Measurements from ENCODE around the gene FHAD1.
A peak's percentile ranks its signal among the peaks of the same experiment; 100 is the strongest.

The FHAD1 gene

DNA sequence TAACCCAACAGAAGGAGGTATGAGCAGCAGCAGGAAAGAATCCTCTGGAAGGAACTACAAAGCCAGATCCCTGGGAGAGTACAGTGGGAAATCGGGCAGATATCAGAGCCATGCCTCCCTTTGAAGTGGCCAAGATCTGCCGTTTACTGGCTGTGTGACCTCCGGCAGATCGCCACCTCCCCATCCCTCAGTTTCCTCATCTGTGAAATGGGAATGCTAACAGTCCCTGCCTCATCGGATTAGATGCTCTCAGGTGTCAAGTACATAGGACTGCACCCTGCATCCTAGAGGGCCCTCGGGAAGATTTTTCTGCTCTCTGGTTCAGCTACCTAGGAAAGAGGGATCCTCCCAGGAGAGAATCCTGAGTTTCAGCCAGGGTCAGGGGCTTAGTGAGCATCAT is 102.1 kb downstream of the FHAD1 start:
- Mint-ChIP-seq H3K4me1 (peaks cover 62% of the 10 kb centered on the region), H3K9me3 (no peaks in the 10 kb centered on the region), H3K4me3 (no peak overlapping the region), H3K27ac (no peak overlapping the region), H3K36me3 (ENCODE audit: low read depth) (no peaks in the 10 kb centered on the region), H3K27me3 (peaks cover 32% of the 10 kb centered on the region)
- no peak for DNase-seq
- ATAC-seq, result no peak

DNA sequence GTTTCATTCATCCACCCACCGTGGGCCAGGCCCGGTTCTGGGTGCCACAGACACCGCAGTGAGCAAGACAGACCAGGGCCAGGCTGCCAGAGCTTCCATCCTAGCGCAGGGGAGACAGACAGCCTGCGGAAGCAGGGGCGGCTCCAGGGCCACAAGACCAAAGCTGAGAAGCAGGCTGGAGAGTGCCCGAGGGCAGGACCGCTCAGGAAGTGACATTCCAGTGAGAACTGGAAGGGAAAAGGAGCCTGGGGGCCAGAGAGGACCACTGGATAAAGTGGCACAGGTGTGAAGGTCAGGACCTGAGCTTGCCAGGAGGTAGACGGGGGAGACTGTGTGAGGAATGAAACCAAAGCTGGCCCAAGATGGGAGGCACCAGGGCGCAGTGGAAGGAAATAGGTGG is 103.1 kb downstream of the FHAD1 start:
- Mint-ChIP-seq H3K4me3 (no peak overlapping the region), H3K4me1 (peaks cover 66% of the 10 kb centered on the region), H3K36me3 (ENCODE audit: low read depth) (no peaks in the 10 kb centered on the region), H3K27me3 (peaks cover 27% of the 10 kb centered on the region), H3K9me3 (no peaks in the 10 kb centered on the region), H3K27ac (no peak overlapping the region)
- ATAC-seq, result no peak
- DNase-seq, result no peak

DNA sequence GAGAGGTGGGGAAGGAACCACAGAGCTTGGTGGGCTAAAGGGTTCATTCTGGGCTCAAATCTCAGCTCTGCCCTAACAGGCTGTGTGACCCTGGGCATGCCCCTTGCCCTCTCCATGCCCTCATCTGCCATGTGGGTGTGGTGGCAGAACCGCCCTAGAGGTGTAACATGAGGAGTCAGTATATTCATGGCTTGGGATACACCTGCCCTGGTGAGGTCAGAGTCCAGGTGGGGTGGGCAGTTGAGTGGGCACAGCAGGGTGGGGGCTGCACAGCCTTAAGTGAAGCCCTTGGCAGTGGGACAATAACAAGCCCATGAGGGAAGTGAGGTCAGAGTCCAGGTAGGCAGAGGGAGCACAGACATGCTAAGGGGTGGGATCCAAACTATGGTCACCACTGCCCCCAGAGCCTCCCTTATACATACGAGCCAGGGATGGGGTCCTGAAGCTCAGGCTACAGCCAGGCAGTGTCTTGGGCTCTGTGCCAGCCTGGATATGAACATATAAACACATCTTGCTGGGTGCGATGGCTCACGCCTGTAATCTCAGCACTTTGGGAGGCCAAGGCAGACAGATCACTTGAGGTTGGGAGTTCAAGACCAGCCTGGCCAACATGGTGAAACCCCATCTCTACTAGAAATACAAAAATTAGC is 103.7 kb downstream of the FHAD1 start:
- H3K36me3 Mint-ChIP-seq (ENCODE audit: low read depth), result no peaks in the 10 kb centered on the region
- peaks cover 62% of the 10 kb centered on the region for H3K4me1 Mint-ChIP-seq
- no peak overlapping the region for H3K27ac Mint-ChIP-seq
- no peak overlapping the region for H3K4me3 Mint-ChIP-seq
- H3K27me3 Mint-ChIP-seq, result peaks cover 23% of the 10 kb centered on the region
- ATAC-seq, result no peak
- no peak for DNase-seq
- no peaks in the 10 kb centered on the region for H3K9me3 Mint-ChIP-seq

DNA sequence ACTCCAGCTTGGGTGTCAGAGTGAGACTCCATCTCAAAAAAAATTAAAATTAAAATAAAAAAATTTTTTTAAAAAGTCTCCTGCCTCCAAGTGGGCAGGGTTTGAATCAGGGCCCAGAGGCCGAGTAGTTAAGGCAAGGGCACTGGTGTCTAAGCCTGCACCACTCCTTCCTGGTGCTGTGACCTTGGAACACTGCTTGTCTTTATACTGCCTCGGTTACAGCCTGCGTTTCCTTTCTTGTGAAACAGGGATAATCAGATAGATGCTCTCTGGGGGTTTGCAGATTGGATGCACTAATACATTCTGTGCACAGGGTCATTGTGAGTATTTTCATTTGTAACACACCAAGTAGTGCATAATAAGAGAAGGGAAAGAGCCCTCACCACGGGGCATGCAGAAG is 104.3 kb downstream of the FHAD1 start:
- H3K4me3 Mint-ChIP-seq, result no peak overlapping the region

DNA sequence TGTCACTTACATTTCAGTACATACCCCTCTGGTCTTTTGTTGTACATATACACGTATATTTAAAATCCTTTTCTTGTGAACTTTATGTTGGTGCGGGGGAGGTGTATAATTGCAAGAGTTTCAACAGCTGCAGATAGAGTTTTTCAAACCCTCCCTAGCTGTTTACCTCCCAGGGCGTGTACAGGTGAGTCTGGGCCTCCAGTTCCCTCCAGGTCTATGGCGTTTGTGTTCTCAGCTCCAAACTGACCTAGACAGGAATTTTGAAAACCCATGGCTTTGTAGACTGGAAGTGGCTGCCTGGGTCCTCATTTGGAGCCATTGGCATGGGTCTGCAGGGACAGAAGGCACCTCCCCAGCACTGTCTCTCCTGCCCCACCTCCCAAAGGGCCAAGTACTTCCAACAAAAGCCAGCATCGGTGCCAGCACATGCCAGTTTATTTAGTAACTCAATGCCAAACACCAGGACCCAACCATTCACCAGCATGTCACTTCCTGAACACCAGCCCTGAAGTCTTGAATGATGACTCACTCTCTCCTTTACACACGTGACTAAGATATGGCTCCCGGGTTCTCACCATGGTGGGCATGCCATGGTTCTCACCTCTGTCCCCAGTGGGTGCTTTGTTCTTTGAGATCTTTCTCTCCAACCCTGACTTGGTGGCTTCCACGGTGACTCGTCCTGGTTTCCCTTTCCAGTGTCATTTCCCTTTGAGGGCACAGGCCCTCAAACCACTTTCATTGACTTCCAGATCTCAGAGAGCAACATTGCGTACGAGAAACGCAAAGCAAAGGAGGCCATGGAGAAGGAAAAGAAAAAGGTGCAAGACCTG is 105.3 kb downstream of the FHAD1 start:
- peak; percentile 52 for DNase-seq
- Mint-ChIP-seq H3K4me3 (peak overlapping the region; percentile 25), H3K4me1 (peaks cover 55% of the 10 kb centered on the region), H3K9me3 (no peaks in the 10 kb centered on the region), H3K27me3 (peaks cover 17% of the 10 kb centered on the region), H3K27ac (peak overlapping the region; percentile 64), H3K36me3 (ENCODE audit: low read depth) (no peaks in the 10 kb centered on the region)
- ATAC-seq, result peak; percentile 87

More for the DNA sequence above, 104.3 kb downstream of the FHAD1 start:
- Mint-ChIP-seq H3K36me3 (ENCODE audit: low read depth) (no peaks in the 10 kb centered on the region), H3K4me1 (peaks cover 62% of the 10 kb centered on the region), H3K27me3 (peaks cover 24% of the 10 kb centered on the region), H3K27ac (no peak overlapping the region), H3K9me3 (no peaks in the 10 kb centered on the region)
- no peak for ATAC-seq
- DNase-seq, result no peak

DNA sequence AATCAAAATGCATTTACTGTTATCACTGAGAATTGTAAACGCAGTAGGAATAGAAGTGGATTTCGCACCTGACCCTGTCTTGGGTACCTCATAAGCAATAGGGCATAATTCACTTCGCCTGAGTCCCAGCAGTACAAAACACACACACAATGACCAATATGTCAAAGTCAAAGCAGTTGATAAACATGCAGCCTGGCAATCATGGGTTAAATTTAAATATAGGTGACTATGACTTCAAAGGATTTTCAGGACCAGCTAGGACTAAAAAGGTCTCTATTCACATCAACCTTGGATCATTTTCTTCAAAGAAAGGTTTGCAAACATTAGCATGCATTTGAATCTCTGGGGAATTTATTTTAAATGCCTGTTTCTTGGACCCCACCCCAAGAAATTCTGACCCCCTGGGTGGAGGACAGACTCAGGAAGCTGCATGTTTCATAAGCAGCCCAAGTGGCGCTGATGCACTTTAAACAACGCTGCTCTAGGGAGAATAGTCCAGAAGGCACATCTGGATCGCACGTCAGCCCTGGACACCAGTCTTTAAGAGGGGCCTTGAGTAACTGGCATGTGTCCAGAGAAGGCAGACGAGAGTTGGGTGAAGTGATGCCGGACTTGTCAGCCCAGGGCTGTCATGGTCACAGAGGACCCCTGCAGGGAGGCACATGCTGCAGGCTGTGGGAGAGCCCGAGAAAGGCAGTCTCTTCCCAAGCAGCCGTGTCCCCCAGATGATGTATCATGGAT is 107.0 kb downstream of the FHAD1 start:
- Mint-ChIP-seq H3K4me1 (peaks cover 43% of the 10 kb centered on the region), H3K27me3 (peaks cover 15% of the 10 kb centered on the region), H3K27ac (no peak overlapping the region), H3K9me3 (no peaks in the 10 kb centered on the region), H3K4me3 (no peak overlapping the region), H3K36me3 (ENCODE audit: low read depth) (no peaks in the 10 kb centered on the region)
- ATAC-seq (no peak), DNase-seq (no peak)

DNA sequence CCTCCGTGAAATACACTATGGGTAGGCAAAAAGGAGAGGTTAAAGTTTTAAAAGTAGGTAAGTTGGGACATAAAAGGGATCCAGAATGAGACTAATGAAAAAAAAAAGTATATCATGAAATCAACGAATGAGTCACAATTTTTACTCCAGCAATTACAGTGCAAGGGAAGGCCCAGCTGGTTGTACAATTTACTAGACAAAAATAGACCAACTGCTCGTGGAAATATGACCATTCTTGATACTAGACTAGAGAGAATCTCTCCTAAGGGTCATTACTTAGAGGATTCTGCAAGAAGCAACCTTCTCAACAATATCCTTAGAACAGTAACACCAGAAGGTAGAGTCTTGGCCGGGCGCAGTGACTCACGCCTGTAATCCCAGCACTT is 107.5 kb downstream of the FHAD1 start:
- Mint-ChIP-seq H3K4me1 (peaks cover 43% of the 10 kb centered on the region), H3K27me3 (peaks cover 15% of the 10 kb centered on the region), H3K4me3 (no peak overlapping the region), H3K27ac (no peak overlapping the region), H3K36me3 (ENCODE audit: low read depth) (no peaks in the 10 kb centered on the region), H3K9me3 (no peaks in the 10 kb centered on the region)
- ATAC-seq (no peak), DNase-seq (no peak)

DNA sequence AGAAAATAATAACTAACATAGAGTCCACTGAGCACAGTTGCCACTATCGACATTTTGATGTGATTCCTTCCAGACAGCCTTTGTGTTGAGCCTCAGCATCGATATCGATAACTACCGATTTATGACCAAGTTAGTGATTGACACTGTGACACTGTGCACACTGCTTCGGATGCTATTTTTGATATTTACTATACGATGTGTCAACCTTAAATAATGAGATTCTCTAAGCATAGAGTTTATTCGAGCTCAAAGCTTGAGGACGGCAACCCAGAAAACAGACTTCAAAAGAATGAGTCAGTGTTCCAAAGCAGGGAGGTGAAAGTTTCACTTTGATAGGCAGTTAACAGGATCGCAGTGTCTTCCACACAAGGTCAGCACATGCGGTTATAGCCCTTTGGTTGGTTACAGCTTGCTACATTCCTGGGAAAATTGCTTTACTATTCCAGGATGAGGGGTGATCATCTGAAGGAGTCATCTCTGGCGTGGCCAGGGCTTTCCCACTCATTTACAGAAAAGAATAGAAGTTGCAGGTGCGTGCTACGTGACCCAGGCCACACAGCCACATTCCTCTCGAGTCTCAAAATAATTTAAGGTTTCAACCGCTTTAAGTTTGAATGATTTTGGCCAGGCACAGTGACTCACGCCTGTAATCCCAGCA is 109.1 kb downstream of the FHAD1 start:
- Mint-ChIP-seq H3K27ac (no peak overlapping the region), H3K4me1 (peaks cover 41% of the 10 kb centered on the region), H3K36me3 (ENCODE audit: low read depth) (no peaks in the 10 kb centered on the region), H3K9me3 (no peaks in the 10 kb centered on the region), H3K4me3 (no peak overlapping the region), H3K27me3 (peaks cover 13% of the 10 kb centered on the region)
- ATAC-seq (peak; percentile 47), DNase-seq (no peak)

DNA sequence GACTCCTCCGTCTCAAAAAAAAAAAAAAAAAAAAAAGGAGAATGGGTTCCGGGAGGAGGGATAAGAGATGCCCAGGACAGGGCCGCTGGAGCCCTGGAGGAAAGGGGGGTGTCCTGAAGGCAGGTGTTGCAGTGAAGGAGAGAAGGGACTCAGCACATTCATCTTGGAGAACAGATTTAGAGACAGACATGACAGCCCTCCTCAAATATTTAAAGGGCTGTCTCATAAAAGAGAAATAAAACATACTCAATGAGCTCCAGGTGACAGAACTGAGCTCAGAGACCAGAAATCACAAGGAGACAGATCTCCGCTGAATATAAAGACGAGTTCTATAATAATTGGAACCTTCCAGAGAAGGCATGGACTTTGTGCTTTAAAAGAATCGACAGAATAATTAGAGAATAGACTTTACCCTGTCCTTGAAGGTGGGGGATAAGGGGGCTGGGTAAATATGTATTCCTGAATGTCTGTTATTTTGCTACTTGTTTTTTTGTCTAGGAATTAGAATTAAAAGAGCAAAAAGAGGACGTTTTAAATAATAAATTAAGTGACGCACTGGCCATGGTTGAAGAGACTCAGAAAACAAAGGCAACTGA is 110.7 kb downstream of the FHAD1 start:
- Mint-ChIP-seq H3K36me3 (ENCODE audit: low read depth) (no peaks in the 10 kb centered on the region), H3K9me3 (no peaks in the 10 kb centered on the region), H3K4me3 (no peak overlapping the region), H3K27ac (no peak overlapping the region), H3K4me1 (peaks cover 27% of the 10 kb centered on the region), H3K27me3 (peaks cover 10% of the 10 kb centered on the region)
- ATAC-seq, result no peak
- no peak for DNase-seq

DNA sequence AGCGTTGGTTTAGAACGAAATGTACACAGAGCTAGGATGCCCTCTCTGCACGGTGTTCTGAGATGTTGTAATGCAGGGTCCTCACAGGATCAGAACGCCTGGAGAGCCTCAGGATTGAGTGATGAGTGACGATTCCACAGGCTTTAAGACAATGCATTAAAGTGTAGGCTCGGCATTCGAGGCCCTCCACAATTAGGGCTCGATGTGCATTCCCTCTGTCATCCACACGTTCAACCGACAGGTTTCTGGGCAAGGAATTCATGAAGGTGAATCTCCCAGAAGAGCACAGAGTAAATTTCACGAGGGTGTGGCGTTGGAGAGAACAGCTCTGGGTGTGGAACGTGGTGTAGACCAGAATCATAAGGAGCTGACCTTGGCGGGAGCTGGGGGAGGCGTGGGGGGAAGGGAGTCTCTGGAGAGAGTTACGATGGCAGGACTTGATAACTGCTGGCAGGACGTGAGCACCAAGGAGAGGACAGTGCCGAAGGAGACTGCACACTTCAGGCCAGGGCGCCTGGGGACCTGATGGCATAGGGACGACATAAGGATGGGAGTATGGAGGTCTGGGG is 111.6 kb downstream of the FHAD1 start:
- no peak overlapping the region for H3K27ac Mint-ChIP-seq
- ATAC-seq, result no peak
- no peak overlapping the region for H3K4me3 Mint-ChIP-seq
- no peaks in the 10 kb centered on the region for H3K9me3 Mint-ChIP-seq
- H3K27me3 Mint-ChIP-seq, result peaks cover 9% of the 10 kb centered on the region
- DNase-seq, result no peak
- no peaks in the 10 kb centered on the region for H3K36me3 Mint-ChIP-seq (ENCODE audit: low read depth)
- H3K4me1 Mint-ChIP-seq, result peaks cover 22% of the 10 kb centered on the region

DNA sequence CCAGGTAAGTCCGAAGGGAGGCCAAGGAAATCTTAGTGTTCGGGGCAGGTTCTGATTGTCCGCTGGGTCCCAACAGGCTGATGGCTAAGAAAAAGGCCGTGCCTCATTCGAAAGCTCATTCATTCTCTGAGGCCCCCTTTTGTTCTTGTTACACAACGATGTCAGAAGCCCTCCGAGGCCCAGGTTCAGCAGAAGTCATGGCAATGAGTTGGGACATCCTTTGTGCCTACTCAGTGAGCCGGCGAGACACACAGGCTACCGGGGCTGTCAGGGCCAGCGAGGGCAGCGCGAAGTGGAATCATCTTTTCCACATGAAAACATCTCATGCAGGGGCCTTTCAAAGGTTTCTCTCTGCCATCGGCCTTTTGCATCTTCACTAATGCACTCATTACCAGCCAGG is 113.7 kb downstream of the FHAD1 start:
- no peaks in the 10 kb centered on the region for H3K36me3 Mint-ChIP-seq (ENCODE audit: low read depth)
- H3K4me3 Mint-ChIP-seq, result no peak overlapping the region
- H3K27me3 Mint-ChIP-seq, result peaks cover 14% of the 10 kb centered on the region
- no peak overlapping the region for H3K27ac Mint-ChIP-seq
- ATAC-seq (no peak), DNase-seq (no peak)
- peaks cover 10% of the 10 kb centered on the region for H3K4me1 Mint-ChIP-seq
- H3K9me3 Mint-ChIP-seq, result no peaks in the 10 kb centered on the region

DNA sequence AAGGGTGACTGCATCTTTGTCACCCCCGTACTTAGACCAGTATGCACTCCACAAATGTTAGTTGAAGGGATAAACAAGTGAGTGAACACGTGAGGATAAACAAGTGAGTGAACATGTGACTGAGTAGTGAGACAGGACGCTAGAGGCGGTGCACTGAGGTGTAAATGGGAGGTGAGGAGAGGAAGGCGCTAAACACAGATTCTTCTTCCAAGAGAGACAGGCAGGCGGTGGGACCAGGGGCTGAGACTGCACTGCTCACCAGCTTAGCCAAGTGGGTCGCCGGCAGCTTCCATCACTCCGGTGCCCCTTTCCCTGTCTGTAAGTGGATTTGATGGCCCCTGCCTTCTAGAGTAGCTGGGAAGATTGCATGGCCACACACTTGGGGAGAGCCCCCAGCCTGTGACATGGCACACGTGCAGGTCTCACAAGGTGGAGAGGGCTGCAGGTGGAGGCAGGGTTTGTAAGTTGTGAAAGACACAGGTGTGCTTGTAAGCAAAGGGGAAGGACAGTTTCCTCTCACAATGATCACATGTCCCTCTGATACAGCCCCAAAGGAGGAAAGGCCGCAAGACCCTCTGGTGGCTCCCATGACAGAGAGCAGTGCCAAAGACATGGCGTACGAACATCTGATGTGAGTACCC is 115.2 kb downstream of the FHAD1 start:
- Mint-ChIP-seq H3K9me3 (no peaks in the 10 kb centered on the region), H3K27me3 (peaks cover 10% of the 10 kb centered on the region), H3K4me1 (no peaks in the 10 kb centered on the region), H3K4me3 (no peak overlapping the region), H3K36me3 (ENCODE audit: low read depth) (no peaks in the 10 kb centered on the region), H3K27ac (no peak overlapping the region)
- ATAC-seq (no peak), DNase-seq (no peak)

DNA sequence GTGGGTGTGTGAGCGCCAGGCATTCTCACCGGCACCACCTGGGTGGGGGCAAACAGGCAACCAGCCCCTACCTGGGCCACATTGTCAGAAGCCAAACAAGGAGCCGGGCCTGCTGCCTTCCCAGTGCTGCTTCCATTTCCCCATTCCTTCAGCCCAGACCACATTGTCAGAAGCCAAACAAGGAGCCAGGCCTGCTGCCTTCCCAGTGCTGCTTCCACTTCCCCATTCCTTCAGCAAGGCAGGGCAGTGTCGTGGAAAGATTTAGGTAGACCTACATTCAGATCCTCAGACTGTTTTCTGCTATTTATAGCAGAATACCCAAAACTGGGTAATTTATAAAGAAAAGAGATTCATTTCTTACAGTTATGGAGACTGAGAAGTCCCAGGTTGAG is 115.7 kb downstream of the FHAD1 start:
- Mint-ChIP-seq H3K36me3 (ENCODE audit: low read depth) (no peaks in the 10 kb centered on the region), H3K27ac (no peak overlapping the region), H3K4me3 (no peak overlapping the region), H3K9me3 (no peaks in the 10 kb centered on the region), H3K4me1 (no peaks in the 10 kb centered on the region), H3K27me3 (peaks cover 8% of the 10 kb centered on the region)
- ATAC-seq (no peak), DNase-seq (no peak)

DNA sequence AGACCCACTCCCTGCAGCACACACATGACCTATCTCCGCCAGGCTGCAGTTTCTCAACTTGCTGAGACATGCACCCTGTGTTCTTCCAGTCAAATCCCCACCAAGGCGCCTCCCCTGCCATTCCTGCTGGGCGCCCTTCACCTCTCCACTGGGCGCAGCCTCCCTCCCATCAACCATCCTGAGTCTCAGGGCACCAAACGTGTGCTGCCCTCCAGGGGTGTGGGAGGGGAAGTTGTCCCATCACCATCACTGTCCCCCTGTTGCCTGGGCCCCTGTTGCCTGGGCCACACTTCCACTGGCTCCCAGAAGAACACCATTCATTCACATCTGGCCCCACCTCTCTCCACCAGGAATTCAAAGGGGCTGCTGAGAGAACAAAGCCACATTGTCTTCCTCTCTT is 117.7 kb downstream of the FHAD1 start:
- ATAC-seq, result no peak
- H3K9me3 Mint-ChIP-seq, result no peaks in the 10 kb centered on the region
- no peak overlapping the region for H3K27ac Mint-ChIP-seq

More for the DNA sequence above, 117.7 kb downstream of the FHAD1 start:
- Mint-ChIP-seq H3K27me3 (peaks cover 5% of the 10 kb centered on the region), H3K36me3 (ENCODE audit: low read depth) (no peaks in the 10 kb centered on the region), H3K4me1 (no peaks in the 10 kb centered on the region), H3K4me3 (no peak overlapping the region)
- no peak for DNase-seq
